Hepatic stellate cell (primary cell): ENCODE results near the gene SYMPK.
"Not testable (repeated sequence)": the region's sequence is repeated elsewhere in the genome, so short reads cannot be mapped to it uniquely, and the experiment has no call there.

Experiments
- DNase-seq: peaks from one replicate; pipeline ENCODE4 v3.0.0; 2011; ENCODE audit warnings: low spot score

Gene SYMPK

GRCh38 chr19:45885556-45886426 lies 22.8 kb upstream of the SYMPK start, which contains the start of gene IRF2BP1:
IRF2BP1 (minus strand) TSS chr19:45886141; CDS start chr19:45885774, 367 bp downstream.
- DNase-seq, result peak; percentile 96

GRCh38 chr19:45884682-45885555 lies 22.0 kb upstream of the SYMPK start:
- DNase-seq, result no peak

- no peak for DNase-seq
Observed at GRCh38 chr19:45883881-45884681, 21.1 kb upstream of the SYMPK start.

- DNase-seq, result no peak
Observed at GRCh38 chr19:45883586-45883880, 20.6 kb upstream of the SYMPK start.

DNA sequence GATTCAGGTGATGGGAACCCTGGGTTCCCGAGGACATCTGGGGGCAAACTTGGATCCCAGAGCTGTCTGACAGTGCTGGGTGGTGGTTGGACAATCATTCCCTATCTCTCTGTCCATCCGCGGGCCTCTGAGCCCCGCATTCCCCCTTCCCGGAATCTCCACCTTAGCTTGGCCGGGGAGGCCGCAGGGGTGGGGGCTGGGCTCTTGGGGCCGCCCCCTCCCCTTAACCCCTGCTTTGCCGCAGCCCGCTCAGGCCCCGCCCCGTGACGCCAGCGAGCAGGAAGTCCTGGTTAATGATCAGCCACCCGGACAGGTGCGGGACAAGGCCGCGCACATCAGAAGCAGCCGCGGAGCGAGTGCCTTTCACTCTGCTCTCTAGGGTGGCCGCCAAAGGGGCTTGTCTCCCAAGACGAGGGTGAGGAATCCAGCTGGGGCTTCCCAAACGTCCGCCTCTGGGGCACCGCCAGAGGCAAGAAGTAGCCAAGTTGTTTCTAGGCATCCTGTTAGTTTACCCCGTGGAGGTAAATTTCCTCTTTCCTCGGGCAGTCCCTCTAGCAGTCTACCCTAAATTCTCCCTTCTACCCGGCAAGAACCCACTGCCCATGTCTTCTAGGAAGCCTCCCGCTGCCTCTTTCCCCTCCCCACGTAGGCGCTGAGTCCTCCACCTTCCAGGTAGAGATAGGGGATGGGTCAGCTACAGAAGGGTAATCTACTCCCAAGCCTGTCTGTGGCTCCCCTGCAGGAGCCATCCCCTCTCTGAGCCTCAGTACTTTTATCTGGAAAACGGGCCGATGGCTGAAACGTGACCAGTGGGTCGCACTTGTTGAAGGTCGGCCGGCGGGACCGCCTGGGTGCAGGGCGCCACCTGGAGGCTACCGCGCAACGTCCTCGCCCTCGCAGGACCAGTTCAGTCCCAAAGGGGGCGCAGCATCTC lies 20.0 kb upstream of the SYMPK start:
- DNase-seq, result peak; percentile 94

GRCh38 chr19:45881909-45882528 lies 19.1 kb upstream of the SYMPK start:
- no peak for DNase-seq

DNA sequence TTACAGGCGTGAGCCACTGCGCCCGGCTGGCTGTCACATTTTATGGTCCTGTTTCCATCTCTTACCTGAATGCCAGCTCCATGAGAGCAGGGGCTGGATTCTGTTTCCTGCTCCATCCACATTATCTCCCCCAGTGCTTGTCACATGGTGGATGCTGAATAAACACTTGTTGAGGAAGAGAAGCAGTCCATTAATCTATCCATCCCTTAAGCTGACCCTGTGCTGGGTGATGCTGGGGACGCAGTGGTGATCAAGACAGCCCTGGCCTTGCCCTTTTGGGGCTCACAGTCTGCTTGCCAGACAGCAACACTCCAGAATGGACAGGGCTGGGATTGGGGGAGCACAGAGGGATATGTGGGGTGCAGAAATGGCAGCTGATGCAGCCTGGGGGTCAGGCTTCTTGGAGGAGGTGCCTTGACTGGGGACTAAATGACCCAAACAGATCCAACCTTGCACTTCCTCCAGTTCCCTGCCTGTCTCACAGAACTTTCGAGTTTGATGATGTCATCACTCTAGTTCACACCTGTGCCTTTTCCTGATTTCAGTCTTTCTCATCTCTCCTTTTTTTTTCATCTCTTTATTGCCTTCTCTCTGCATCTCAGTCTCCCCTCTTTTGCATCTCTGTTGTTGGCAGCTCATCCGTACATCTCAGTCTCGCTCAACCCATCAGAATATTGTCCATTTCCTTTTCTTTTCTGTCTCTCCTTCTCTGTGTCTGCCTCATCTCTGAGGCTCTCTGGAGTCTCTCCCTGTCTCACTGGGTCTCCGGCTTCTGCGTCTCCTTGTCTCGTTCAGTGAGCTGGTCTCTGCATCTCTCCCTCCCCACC lies 18.3 kb upstream of the SYMPK start:
- DNase-seq, result no peak

- DNase-seq, result no peak
Observed at GRCh38 chr19:45879971-45880370, 17.0 kb upstream of the SYMPK start.

DNA sequence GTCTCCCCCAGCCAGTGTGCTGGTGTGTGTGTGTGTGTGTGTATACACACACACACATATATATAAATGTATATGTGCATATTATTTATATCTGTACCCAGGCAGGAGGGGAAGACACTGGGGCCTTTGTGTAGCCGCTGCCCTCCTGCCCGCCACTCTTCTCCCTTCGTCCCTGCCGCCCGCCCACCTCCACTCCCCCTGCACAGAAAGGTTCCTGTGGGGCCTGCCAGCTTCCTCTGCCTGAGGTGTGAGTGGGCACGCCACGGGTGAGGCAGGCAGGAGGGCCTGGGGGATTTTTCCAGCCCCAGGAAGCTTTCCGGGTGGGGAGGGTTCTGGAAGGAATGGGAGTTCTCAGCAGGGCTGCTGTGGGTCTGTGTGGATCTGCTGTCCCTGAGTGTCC lies 16.1 kb upstream of the SYMPK start:
- no peak for DNase-seq

- DNase-seq, result no peak
Observed at GRCh38 chr19:45878043-45878794, 15.3 kb upstream of the SYMPK start.

DNA sequence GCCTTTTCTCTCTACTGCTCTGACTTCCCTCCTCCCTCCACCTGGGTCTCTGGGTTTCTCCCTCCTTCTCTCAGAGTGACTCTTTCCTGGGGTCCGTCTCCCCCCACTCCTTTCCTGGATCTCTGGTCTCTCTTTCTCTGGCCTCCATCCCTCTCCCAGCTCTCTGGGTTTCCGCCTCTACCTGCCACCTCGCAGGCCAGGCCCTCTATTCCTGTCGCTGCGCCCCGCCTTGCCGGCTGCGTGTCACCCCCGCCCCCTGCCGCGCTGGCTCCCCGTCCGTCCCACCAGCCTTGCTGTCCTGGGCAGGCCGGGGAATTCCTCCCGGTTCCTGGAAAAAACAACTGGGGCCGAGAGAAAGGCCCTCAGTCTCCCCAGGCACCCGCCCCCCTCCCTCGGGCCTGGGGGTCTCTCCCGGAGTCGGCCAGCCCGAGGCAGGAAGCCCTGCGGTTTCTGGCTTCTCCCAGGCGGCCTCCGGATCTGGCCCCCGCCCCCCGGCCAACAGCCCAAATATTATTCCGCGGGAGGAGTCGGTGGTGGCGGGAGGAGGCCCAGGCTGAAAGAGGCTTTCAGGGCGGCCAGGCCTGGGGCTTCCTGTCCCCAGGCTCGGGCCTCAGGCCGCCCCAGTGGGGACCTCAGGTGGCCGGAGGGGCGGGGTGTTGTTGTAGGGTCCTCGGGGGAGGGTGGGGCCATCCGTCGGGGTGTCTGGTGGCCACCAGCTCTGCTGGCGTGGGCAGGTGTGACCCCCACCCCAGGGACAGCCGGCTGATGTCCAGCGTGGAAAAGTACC lies 13.7 kb upstream of the SYMPK start:
- peak; percentile 48 for DNase-seq

- no peak for DNase-seq
Observed at GRCh38 chr19:45876161-45876410, 13.1 kb upstream of the SYMPK start.

GRCh38 chr19:45874620-45874966 lies 11.6 kb upstream of the SYMPK start:
- DNase-seq, result no peak

DNA sequence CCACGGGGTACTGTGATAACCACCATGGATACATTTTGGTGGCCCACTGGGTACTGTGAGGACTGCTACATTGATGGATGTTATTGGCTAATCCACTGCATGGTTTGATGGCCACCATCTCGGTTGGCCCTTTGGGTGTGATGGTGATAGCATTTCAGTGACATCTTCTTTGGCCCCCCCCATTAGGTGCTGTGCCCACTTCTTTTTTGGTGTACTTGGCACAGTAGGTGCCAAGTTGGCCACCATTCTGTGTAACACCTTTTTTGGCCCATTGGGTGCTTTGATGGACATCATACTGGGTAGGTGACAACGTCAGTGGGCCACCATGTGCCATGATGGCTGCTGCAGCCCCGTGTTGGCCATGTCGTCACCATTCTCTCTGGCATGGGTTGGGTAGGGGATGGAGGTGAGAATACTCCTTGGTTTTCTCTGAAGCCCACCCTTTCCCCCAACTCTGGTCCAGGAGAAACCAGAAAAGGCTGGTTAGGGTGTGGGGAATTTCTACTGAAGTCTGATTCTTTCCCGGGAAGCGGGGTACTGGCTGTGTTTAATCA lies 10.3 kb upstream of the SYMPK start:
- no peak for DNase-seq

GRCh38 chr19:45872095-45872919 lies 9.4 kb upstream of the SYMPK start:
- DNase-seq, result no peak

DNA sequence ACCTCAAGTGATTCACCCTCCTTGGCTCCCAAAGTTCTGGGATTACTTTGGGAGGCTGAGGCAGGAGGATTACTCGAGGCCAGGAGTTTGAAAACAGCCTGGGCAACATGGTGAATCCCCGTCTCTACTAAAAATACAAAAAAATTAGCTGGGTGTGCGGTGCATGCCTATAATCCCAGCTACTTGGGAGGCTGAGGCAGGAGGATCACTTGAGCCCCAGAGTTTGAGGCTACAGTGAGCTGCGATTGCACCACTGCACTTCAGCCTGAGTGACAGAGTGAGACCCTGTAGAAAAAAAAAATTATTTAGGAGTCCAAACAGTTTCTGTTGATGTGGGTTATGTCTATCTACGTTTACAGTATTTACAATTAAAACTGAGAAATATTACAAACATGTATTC lies 7.9 kb upstream of the SYMPK start:
- DNase-seq, result no peak

DNA sequence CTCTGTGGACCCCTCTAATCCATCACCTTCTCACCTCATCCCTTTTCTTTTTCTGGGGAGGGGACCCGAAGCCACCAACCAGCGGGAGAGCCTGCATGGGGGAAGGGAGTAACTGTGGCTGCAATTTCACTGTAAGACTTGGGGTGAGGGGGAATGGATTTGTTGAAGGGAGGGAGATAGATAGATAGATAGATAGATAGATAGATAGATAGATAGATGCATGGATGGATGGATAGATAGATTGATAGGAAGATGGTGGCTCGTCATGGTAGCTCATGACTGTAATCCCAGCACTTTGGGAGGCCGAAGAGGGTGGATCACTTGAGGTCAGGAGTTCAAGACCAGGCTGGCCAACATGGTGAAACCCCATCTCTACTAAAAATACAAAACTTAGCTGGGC lies 4.3 kb upstream of the SYMPK start:
- not testable (repeated sequence) for DNase-seq
